ENCODE measurements around the gene KIAA1958.

DNA sequence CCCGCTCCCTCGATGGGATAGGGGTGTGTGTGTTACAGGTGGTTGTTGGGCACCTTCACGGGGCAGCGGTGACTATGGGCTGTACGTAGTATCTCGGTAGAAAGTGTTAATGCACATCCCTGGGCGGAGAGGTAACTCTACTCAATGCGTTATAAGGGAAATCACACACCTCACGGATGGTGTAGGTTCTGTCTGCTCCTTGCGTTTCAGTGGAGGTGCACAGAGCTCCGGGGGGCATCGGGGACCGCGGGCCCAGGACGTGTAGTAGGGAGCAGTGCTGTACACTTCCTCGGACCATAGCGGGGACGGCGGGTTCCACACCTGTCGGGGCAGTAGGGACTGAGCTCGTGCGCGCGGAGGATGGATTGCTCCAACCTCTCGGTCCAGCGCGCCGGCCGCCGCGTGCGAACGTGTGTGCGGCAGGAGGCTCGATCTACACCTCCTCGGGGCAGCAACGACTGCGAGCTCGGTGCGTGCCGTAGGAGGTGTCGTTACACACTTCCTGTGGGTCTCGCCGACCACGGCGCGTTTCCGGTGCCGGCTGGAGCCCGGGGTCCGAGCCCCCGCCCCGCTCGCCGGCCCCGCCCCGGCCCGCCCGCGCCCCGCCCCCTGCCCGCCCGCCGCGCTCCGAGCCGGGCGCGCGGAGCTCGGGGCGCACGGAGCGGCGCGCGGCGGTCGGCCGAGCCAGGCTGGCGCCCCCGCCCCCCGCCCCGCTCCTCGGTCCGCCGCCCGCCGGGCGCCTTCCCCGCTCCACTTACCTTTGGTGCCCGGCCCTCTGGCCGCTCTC is at the start of gene KIAA1958:
- TF ChIP-seq, protein P1, sequence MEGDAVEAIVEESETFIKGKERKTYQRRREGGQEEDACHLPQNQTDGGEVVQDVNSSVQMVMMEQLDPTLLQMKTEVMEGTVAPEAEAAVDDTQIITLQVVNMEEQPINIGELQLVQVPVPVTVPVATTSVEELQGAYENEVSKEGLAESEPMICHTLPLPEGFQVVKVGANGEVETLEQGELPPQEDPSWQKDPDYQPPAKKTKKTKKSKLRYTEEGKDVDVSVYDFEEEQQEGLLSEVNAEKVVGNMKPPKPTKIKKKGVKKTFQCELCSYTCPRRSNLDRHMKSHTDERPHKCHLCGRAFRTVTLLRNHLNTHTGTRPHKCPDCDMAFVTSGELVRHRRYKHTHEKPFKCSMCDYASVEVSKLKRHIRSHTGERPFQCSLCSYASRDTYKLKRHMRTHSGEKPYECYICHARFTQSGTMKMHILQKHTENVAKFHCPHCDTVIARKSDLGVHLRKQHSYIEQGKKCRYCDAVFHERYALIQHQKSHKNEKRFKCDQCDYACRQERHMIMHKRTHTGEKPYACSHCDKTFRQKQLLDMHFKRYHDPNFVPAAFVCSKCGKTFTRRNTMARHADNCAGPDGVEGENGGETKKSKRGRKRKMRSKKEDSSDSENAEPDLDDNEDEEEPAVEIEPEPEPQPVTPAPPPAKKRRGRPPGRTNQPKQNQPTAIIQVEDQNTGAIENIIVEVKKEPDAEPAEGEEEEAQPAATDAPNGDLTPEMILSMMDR (conservative IDR thresholded peaks at IDR 0.05; ENCODE audit: low read depth, low read length): no peak
- TF ChIP-seq EZH2phosphoT487 (IDR thresholded peaks at IDR 0.05; ENCODE audit: borderline replicate concordance, low read length) (no peak), EZH2 (IDR thresholded peaks at IDR 0.05; ENCODE audit: low read length, unreplicated experiment) (no peak)
